ENCODE measurements around the gene GNAL.

The GNAL gene

DNA sequence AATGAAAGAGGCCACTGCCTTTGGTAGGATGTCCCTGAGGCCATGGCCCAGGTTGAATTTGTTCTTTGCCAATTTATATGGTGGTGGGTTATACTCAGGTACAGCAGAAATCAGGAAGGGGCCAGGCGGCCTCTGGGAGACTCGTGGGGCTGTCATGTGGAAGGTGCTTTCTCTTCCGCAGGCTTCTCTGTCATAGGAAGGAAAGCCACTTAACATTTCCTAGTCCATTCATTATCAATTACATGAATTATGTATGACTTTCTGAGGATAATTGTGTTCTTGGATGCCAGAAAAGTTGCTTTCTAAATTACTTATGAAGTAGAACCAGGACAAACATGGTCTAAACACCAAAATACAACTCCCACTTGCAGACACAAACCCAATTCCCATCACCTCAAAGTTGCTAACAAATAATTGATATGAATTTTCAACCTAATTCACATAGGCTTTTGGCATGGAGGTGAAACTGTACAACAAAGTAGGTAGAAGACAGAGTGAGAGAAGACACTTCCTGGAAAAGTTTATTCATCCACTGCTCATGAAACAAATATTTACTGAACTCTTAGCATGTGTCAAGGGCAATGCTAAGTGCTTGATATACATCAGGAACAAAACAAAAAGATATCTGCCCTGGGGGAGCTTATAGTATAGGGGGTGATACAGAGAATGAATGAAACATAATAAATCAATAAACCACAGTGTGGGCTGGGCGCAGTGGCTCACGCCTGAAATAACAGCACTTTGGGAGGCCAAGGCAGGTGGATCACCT, 111.7 kb downstream of the GNAL start:
- in situ Hi-C loops (cut with MboI; ENCODE audit: low sequenced_read_pairs), result no loop called here

GRCh38 chr18:11801573-11801972, 112.5 kb downstream of the GNAL start:
- in situ Hi-C loops (cut with MboI; ENCODE audit: low sequenced_read_pairs), result no loop called here

DNA sequence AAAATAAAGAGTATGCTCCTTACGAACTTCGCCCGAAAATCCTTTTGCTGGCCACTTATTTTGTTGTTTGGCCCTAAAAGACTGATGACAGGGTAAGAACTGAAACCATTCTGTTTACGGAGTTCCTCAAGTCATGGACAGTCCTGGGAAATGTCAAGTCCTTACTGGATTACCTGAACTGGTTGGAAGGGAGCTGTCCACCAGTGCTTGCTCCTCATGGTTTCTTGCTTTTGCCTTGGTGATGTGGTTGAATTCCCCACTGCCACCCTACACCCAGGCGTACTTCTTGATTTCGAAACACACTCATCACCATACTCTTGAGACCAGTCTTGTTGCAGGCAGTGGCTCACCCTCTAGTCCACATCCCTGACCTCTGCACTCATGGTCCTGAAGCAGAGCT, 113.1 kb downstream of the GNAL start:
- in situ Hi-C loops (cut with MboI; ENCODE audit: low sequenced_read_pairs), result no loop called here

DNA sequence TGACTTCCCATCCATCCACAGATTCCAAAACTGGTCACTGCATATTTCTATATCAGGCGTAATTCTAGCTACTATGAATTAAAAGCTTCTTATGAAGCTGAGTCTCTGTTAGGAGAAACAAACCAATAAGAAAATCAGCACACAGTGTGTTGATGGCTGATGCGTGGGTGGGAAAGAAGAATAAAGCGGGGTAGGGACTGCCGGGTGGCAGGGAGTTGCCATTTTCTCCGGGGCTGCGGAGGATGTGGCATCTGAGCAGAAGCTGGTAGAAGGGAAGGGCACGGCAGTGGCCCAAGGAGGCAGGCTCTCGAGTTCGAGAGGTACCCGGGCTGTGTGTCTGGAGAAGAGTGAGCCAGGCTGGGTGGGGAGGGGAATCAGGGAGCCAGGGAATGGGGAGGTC, 113.5 kb downstream of the GNAL start:
- in situ Hi-C loops (cut with MboI; ENCODE audit: low sequenced_read_pairs), result no loop called here

DNA sequence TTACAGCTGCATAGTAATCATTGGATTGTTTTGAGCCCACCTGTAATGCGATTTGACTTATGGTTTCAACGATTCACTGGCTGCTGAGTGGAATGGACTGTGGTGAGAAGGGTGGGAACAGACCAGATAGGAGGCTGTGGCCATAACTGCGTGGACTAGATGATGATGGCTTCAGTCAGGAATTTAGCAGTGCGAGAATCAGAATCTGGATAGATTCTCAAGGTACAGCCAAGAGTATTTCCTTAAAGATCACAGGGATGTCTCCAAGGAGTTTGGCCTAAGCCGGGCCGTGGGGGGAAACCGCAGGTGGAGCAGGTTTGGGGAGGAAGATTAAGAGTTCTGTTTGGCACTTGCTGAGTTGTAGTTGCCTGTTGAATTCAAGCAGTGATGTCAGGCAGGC, 118.2 kb downstream of the GNAL start:
- in situ Hi-C loops (cut with MboI; ENCODE audit: low sequenced_read_pairs), result no loop called here

DNA sequence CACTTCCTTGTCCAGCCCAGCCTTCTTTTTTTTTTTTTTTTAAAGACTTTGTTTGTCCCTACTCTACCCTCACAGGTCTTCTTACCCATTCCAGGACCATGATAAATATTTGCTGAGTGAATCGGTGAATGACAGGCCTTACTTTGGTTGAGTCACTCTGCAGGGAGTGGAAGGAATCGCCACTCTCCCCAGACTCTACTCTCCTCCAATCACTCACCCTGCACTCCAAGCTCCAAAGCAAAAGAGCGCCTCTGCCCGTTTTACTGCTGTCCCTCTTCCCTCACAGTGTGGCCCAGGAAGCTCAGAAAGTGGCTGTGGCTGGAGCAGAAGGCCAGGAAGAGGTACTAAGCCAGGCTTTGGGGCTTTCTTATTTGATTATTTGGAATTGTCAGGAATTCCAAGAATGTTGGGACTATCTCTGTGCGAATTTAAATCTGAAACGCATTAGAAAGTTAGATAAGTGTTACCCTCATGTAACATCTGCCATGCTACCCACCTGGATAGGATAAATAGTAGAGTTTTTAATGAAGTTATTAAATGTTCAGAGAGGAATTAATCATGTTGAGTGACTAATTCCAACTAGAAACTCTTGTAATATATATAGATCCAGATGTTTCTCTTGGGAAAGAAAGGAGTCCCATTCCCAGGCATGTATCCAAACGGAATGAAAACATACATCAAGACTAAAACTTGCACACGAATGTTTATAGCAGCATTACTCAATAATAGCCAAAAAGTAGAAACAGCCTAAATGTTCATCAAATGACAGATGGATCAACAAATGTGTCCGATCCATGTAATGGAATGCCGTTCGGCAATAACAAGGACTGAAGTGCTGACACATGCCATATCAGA, 119.2 kb downstream of the GNAL start:
- in situ Hi-C loops (cut with MboI; ENCODE audit: low sequenced_read_pairs), result no loop called here

GRCh38 chr18:11809895-11810294, 120.8 kb downstream of the GNAL start:
- in situ Hi-C loops (cut with MboI; ENCODE audit: low sequenced_read_pairs), result no loop called here

DNA sequence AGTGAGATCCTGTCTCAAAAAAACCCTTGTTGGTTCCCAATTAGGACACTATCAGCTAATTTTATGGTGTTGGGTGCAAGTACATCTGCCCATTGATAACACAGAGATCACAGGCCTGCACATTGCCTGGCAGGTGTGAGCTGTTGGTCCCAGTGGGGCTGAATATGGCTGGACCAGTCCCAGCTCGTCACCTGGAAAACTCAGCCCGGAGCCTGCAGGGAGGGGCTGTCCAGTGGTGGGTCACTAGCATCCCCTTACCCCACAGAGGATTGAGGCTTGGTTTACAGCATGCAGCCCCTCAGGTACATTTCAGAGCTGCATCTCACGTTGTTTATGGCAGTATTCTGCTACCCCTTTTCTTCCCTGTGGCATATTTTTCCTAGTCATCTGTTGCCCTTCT, 121.3 kb downstream of the GNAL start:
- in situ Hi-C loops (cut with MboI; ENCODE audit: low sequenced_read_pairs), result no loop called here

DNA sequence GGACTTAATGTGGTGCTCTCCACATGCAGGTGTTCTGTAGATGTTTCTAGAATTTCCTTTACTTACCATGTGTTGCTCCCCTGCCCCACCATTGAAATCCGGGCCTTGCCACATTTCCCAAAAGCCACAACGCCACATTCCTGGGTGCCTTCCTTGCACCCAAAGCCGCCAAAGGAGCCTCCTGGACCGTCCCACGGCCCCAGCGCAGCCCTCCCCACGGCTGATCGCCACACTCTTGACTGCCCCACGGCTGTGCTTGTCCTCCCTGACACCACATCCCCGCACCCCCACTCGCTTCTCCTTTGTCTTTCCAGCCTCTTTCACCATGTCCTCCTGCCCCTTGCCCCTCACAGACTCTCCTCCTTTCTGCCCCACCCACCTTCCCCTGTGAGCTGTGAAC, 121.9 kb downstream of the GNAL start:
- in situ Hi-C loops (cut with MboI; ENCODE audit: low sequenced_read_pairs), result no loop called here

- in situ Hi-C loops (cut with MboI; ENCODE audit: low sequenced_read_pairs), result no loop called here
Measured at GRCh38 chr18:11817229-11817628, 128.2 kb downstream of the GNAL start.

DNA sequence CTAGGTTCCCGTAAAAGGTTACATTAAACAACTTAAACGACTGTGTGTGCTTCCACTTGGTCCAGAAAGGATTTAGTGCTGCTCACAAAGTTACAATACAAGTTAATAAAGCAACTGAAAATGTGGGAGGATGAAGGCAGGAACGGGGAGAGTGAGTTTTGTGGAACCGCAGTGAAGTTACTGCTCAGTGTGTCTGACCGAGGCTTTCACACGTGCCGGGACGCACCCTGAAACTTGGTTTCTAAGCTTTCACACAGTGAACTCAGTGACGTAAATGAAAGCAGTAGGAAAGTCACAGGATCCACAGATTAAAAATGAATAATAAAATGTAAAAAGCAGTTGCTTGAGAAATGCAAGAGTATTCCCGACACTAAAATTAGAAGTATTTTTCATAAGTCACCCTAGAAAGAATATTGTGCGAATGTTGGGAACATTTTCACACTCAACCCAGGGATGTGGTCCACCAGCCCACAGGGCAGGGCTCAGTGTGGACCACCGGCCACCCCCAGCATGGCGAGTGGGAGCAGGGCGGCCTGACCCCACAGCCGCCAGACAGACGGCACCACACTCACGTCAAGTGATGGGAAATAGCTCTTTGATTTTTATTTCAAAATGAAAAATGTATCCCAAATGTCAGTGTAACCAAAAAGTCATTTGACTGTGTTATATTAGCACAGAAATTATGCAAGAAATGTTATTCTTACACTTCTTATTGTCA, 129.6 kb downstream of the GNAL start:
- in situ Hi-C loops (cut with MboI; ENCODE audit: low sequenced_read_pairs), result no loop called here

- in situ Hi-C loops (cut with MboI; ENCODE audit: low sequenced_read_pairs), result no loop called here
Measured at GRCh38 chr18:11819938-11820337, 130.9 kb downstream of the GNAL start.

- in situ Hi-C loops (cut with MboI; ENCODE audit: low sequenced_read_pairs), result no loop called here
Measured at GRCh38 chr18:11820697-11821096, 131.6 kb downstream of the GNAL start.

DNA sequence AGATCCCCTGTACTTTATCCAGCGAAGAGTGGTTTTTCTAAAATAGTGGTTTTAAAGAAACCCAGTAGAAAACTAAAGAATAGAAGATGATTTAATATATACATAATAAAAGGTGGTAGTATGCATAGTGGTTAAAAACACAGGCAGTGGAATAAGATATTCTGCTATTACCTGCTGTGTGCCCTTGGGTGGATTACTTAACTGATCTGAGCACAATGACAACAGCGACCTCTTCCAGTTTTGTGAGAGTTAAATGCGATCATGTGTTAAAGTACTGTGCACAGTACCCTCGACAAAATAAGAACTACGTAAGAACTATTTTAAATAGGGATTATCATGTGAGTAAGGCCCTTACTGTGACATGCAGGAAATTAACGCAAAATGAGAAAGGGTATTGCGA, 132.1 kb downstream of the GNAL start:
- in situ Hi-C loops (cut with MboI; ENCODE audit: low sequenced_read_pairs), result no loop called here

- in situ Hi-C loops (cut with MboI; ENCODE audit: low sequenced_read_pairs), result no loop called here
Measured at GRCh38 chr18:11821643-11822237, 132.7 kb downstream of the GNAL start.

GRCh38 chr18:11823545-11823944, 134.5 kb downstream of the GNAL start:
- in situ Hi-C loops (cut with MboI; ENCODE audit: low sequenced_read_pairs), result no loop called here

DNA sequence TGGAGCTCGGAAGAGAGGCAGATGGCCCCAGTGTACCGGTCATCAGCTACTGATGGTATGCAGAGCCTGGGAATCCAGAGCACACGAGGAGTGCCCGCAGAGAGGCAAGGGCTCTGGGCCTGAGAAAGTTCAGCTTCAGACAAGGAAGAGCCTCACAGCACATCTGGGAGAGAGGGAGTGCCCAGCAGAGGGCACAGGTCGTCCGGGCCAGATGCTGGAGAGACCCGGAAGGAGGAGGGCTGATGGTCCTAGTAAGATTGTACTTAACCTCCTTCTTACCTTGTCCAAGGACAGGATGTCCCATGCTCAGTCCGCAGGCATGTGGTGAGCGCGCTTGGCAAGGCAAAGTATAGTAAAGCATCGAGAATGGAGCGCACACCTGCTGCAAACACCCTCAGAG, 137.8 kb downstream of the GNAL start:
- in situ Hi-C loops (cut with MboI; ENCODE audit: low sequenced_read_pairs), result no loop called here

- in situ Hi-C loops (cut with MboI; ENCODE audit: low sequenced_read_pairs), result no loop called here
Measured at GRCh38 chr18:11828786-11829432, 139.8 kb downstream of the GNAL start.

DNA sequence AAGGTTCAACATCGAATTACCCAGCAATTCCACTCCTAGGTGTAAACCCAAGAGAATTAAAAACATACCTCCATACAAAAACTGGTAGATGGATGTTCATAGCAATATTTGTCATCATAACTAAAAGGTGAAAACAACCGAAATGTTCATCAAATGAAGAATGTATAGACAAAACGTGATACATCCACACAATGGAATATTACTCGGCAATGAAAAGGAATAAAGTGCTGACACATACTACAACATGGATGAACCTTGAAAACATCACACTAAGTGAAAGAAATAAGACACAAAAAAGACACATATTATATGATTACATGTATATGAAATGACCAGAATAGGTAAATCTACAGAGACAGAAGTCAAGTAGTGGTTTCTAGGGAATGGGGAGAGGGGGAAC, 141.5 kb downstream of the GNAL start:
- in situ Hi-C loops (cut with MboI; ENCODE audit: low sequenced_read_pairs), result no loop called here

- in situ Hi-C loops (cut with MboI; ENCODE audit: low sequenced_read_pairs), result no loop called here
Measured at GRCh38 chr18:11831921-11832320, 142.9 kb downstream of the GNAL start.

DNA sequence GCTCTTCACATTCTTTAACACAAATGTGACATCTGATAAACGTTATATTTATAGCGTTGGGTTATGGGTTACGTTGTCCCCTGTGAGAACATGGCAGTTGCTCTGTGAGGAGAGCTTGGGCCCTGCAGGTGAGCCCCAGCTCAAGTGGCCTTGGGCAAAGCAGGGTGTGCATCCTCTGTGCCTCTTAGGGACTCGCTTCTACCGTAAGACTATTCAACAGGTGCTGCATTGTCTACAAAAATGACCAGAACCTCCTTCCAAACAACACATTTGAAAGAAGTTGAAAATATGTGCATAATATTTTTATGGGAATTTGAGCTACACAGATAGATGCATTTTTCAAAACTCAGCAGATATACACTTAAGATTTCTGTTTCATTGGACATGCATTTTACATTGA, 145.7 kb downstream of the GNAL start:
- in situ Hi-C loops (cut with MboI; ENCODE audit: low sequenced_read_pairs), result no loop called here

Measured in HL-60/S4 (cell line).